ENCODE measurements around the gene NALF2. TPM values are rescaled to one million over a fixed set of nuclear protein-coding genes. Genes with fewer than 3 reads are reported as not detected.

The NALF2 gene
- total RNA-seq, 2 donors from 2014 or later: 0.66 to 1.0 TPM

GRCh38 chrX:69503228-69503781, 821 bp upstream of the NALF2 start:
- peak in 3 of 4 donors; percentile 40 to 55 (median 41) for DNase-seq
- ATAC-seq: peak; percentile 49
- Histone ChIP-seq H3K27me3 (no peaks in the 10 kb centered on the region), H3K4me1 (peaks cover 14% of the 10 kb centered on the region), H3K4me3 (no peak overlapping the region), H3K9me3 (no peaks in the 10 kb centered on the region), H3K36me3 (replicated peaks in 1 of 2; ENCODE audit: insufficient read depth in 1 of 2, low read depth in 2 of 2) (no peaks in the 10 kb centered on the region), H3K27ac (peak overlapping the region in 1 of 4 donors; percentile 70)
- 19 to 29% methylated on average over 10 to 16 of the region's 16 CpGs for WGBS, 2 donors
- intact Hi-C loops (cut with DNase I): no loop called here
- TF ChIP-seq POLR2A (IDR thresholded peaks at IDR 0.05) (no peak), CTCF (IDR thresholded peaks at IDR 0.05) (peak in 2 of 7 experiments; percentile 1 to 16)

- TF ChIP-seq POLR2A (IDR thresholded peaks at IDR 0.05): no peak
- TF ChIP-seq CTCF (IDR thresholded peaks at IDR 0.05): no peak
- DNase-seq: no peak
- Histone ChIP-seq H3K4me1 (peaks cover 14% of the 10 kb centered on the region), H3K27me3 (no peaks in the 10 kb centered on the region), H3K27ac (peak overlapping the region in 2 of 4 donors; percentile 21 to 70), H3K4me3 (peak overlapping the region in 1 of 2 donors; percentile 25), H3K36me3 (replicated peaks in 1 of 2; ENCODE audit: insufficient read depth in 1 of 2, low read depth in 2 of 2) (no peaks in the 10 kb centered on the region), H3K9me3 (no peaks in the 10 kb centered on the region)
- intact Hi-C loops (cut with DNase I): no loop called here
- WGBS, 2 donors: 1% methylated on average over 75 of the region's 146 CpGs; no CpG with 5 or more reads in 1 of the 2 donors
- ATAC-seq: peak; percentile 27
Measured at GRCh38 chrX:69504626-69505612, 793 bp downstream of the NALF2 start.

GRCh38 chrX:69505772-69506616, 1.9 kb downstream of the NALF2 start:
- Histone ChIP-seq H3K9me3 (no peaks in the 10 kb centered on the region), H3K4me3 (no peak overlapping the region), H3K27me3 (no peaks in the 10 kb centered on the region), H3K36me3 (replicated peaks in 1 of 2; ENCODE audit: insufficient read depth in 1 of 2, low read depth in 2 of 2) (no peaks in the 10 kb centered on the region), H3K27ac (no peak overlapping the region), H3K4me1 (peaks cover 14% of the 10 kb centered on the region)
- WGBS, 2 donors: 30% methylated on average over 32 of the region's 36 CpGs; no CpG with 5 or more reads in 1 of the 2 donors
- no peak for DNase-seq
- intact Hi-C loops (cut with DNase I): no loop called here
- no peak for ATAC-seq
- TF ChIP-seq CTCF (IDR thresholded peaks at IDR 0.05) (no peak), POLR2A (IDR thresholded peaks at IDR 0.05) (no peak)

GRCh38 chrX:69506617-69507499, 2.7 kb downstream of the NALF2 start:
- DNase-seq (no peak), ATAC-seq (no peak)
- Histone ChIP-seq H3K4me3 (no peak overlapping the region), H3K27me3 (no peaks in the 10 kb centered on the region), H3K4me1 (peaks cover 14% of the 10 kb centered on the region), H3K9me3 (no peaks in the 10 kb centered on the region), H3K27ac (no peak overlapping the region), H3K36me3 (replicated peaks in 1 of 2; ENCODE audit: insufficient read depth in 1 of 2, low read depth in 2 of 2) (no peaks in the 10 kb centered on the region)
- intact Hi-C loops (cut with DNase I): no loop called here
- 83 to 97% methylated on average over 6 to 13 of the region's 15 CpGs for WGBS, 2 donors
- no peak for TF ChIP-seq POLR2A (IDR thresholded peaks at IDR 0.05)
- TF ChIP-seq CTCF (IDR thresholded peaks at IDR 0.05): no peak

All from body of pancreas (tissue), 4 donors.